Prostate gland (tissue), 2 donors: Measurements from ENCODE around the gene MFSD6.

Experiments used
- POLR2A ChIP-seq: fragments of 450-650 bp; IDR thresholded peaks from one replicate; pipeline ENCODE4 v1.6.1; 2016; ENCODE audit warnings: antibody characterized with exemption, mild to moderate bottlenecking
- POLR2AphosphoS5 ChIP-seq: sonication (generic); formaldehyde crosslinking; IDR thresholded peaks from one replicate; pipeline ENCODE4 v1.6.1; 2017; ENCODE audit warnings: antibody characterized with exemption
- TF ChIP-seq, protein P1 (sequence below), 4 experiments: fragments of 200-600 bp in 2 of 4; fragments of 450-650 bp in 2 of 4; sonication (generic) in 2 of 4; IDR thresholded peaks; 1 replicate in 3 of 4; 2 replicates in 1 of 4; pipeline ENCODE4 v1.5.1; 2016 to 2019; ENCODE audit warnings: antibody characterized with exemption in 4 of 4, mild to moderate bottlenecking in 2 of 4, moderate library complexity in 2 of 4

DNA sequence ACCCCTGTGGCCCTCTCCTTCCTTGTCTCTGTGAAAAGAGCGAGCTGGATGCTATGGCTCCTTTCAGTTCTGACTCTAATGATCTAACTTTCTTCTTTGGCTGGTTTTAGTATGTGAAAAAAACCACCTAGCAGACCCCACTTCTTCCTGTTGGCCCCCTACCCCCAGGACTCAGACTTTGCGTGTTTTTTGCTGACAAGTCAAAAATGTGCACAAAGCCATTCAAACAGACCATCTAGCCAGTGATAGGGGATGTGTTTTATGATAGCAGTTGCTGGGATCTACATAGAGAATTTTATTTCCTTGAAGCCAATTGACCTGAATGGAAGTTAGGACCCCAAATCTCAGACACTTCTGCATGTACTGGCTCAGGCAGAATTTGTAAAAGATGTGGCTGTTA is 49.1 kb downstream of the MFSD6 start:
- TF ChIP-seq, protein P1, sequence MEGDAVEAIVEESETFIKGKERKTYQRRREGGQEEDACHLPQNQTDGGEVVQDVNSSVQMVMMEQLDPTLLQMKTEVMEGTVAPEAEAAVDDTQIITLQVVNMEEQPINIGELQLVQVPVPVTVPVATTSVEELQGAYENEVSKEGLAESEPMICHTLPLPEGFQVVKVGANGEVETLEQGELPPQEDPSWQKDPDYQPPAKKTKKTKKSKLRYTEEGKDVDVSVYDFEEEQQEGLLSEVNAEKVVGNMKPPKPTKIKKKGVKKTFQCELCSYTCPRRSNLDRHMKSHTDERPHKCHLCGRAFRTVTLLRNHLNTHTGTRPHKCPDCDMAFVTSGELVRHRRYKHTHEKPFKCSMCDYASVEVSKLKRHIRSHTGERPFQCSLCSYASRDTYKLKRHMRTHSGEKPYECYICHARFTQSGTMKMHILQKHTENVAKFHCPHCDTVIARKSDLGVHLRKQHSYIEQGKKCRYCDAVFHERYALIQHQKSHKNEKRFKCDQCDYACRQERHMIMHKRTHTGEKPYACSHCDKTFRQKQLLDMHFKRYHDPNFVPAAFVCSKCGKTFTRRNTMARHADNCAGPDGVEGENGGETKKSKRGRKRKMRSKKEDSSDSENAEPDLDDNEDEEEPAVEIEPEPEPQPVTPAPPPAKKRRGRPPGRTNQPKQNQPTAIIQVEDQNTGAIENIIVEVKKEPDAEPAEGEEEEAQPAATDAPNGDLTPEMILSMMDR (IDR thresholded peaks at IDR 0.05) = no peak
- TF ChIP-seq POLR2A (no peak), POLR2AphosphoS5 (no peak)
